ENCODE results near the gene FERMT3.

The FERMT3 gene

GRCh38 chr11:64247729-64248531 is 41.4 kb downstream of the FERMT3 start:
- no peak for DNase-seq (ENCODE audit: low read depth in 1 of 2, low spot score in 1 of 2)

GRCh38 chr11:64248578-64248977 is 42.1 kb downstream of the FERMT3 start:
- DNase-seq (ENCODE audit: low read depth in 1 of 2, low spot score in 1 of 2): no peak

- DNase-seq (ENCODE audit: low read depth in 1 of 2, low spot score in 1 of 2): no peak
Observed at GRCh38 chr11:64249038-64249437, 42.5 kb downstream of the FERMT3 start.

- no peak for DNase-seq (ENCODE audit: low read depth in 1 of 2, low spot score in 1 of 2)
Observed at GRCh38 chr11:64249563-64250414, 43.3 kb downstream of the FERMT3 start.

GRCh38 chr11:64250415-64251015 is 44.0 kb downstream of the FERMT3 start:
- DNase-seq (ENCODE audit: low read depth in 1 of 2, low spot score in 1 of 2): no peak

- peak; percentile 42 to 63 for DNase-seq (ENCODE audit: low read depth in 1 of 2, low spot score in 1 of 2)
Observed at GRCh38 chr11:64251016-64251752, 44.7 kb downstream of the FERMT3 start, which contains the start of gene PLCB3. Gene PLCB3 (plus strand): TSS chr11:64251530. CDS start chr11:64251650, 120 bp downstream.

- DNase-seq (ENCODE audit: low read depth in 1 of 2, low spot score in 1 of 2): no peak
Observed at GRCh38 chr11:64251753-64252002, 45.2 kb downstream of the FERMT3 start.

GRCh38 chr11:64252003-64252872 is 45.7 kb downstream of the FERMT3 start:
- no peak for DNase-seq (ENCODE audit: low read depth in 1 of 2, low spot score in 1 of 2)

- no peak for DNase-seq (ENCODE audit: low read depth in 1 of 2, low spot score in 1 of 2)
Observed at GRCh38 chr11:64253043-64253442, 46.5 kb downstream of the FERMT3 start.

GRCh38 chr11:64253481-64253880 is 47.0 kb downstream of the FERMT3 start:
- DNase-seq (ENCODE audit: low read depth in 1 of 2, low spot score in 1 of 2): no peak

GRCh38 chr11:64254326-64254725 is 47.8 kb downstream of the FERMT3 start:
- no peak for DNase-seq (ENCODE audit: low read depth in 1 of 2, low spot score in 1 of 2)

GRCh38 chr11:64255135-64256128 is 48.9 kb downstream of the FERMT3 start:
- DNase-seq (ENCODE audit: low read depth in 1 of 2, low spot score in 1 of 2): no peak

GRCh38 chr11:64256300-64256699 is 49.8 kb downstream of the FERMT3 start:
- DNase-seq (ENCODE audit: low read depth in 1 of 2, low spot score in 1 of 2): no peak

- no peak for DNase-seq (ENCODE audit: low read depth in 1 of 2, low spot score in 1 of 2)
Observed at GRCh38 chr11:64258356-64258755, 51.8 kb downstream of the FERMT3 start.

- no peak for DNase-seq (ENCODE audit: low read depth in 1 of 2, low spot score in 1 of 2)
Observed at GRCh38 chr11:64258946-64259532, 52.5 kb downstream of the FERMT3 start.

GRCh38 chr11:64259533-64260067 is 53.1 kb downstream of the FERMT3 start:
- DNase-seq (ENCODE audit: low read depth in 1 of 2, low spot score in 1 of 2): no peak

GRCh38 chr11:64260147-64260708 is 53.7 kb downstream of the FERMT3 start:
- DNase-seq (ENCODE audit: low read depth in 1 of 2, low spot score in 1 of 2): no peak

- no peak for DNase-seq (ENCODE audit: low read depth in 1 of 2, low spot score in 1 of 2)
Observed at GRCh38 chr11:64261556-64262080, 55.1 kb downstream of the FERMT3 start.

All from activated T-helper 1 cell treated with anti-CD3 and anti-CD28 coated beads, Interleukin-2, amount 50 U/mL, for 16 hours (primary cell).